HCT116 (cell line): Measurements from ENCODE around the gene SGF29. TPM values are rescaled to one million over a fixed set of nuclear protein-coding genes. Genes with fewer than 3 reads are reported as not detected.

Source experiments
- ATAC-seq: fragments of 200-7000 bp; cut with Tn5 transposase; 2 replicates; pipeline ENCODE4 v1.9.1; 2020; ENCODE audit warnings: mild to moderate bottlenecking, moderate library complexity
- BruUV-seq: library from RNA; stranded (reverse); fragments of 400-500 nt; replicated peaks from 2 replicates; lab custom pipeline; 2021; lab: Mats Ljungman, UMichigan
- CTCF ChIA-PET: fragments of 300-600 bp; sonication (Branson Sonifier 250); formaldehyde crosslinking; loops from one replicate; lab custom pipeline; 2021; ENCODE audit warnings: antibody characterized with exemption; lab: Charles Lee
- POLR2A ChIA-PET: fragments of 300-600, 350-600 bp; sonication (Branson Sonifier 250); formaldehyde crosslinking; loops from one replicate; lab custom pipeline; 2021; ENCODE audit warnings: antibody characterized with exemption; lab: Charles Lee
- RAD21 ChIA-PET, 2 experiments: fragments of 300-600 bp; sonication (Branson Sonifier 250); formaldehyde crosslinking; loops; one replicate each; lab custom pipeline; 2023; ENCODE audit warnings: low total read pairs in 2 of 2; ENCODE audit not compliant: uncharacterized antibody in 2 of 2, unreplicated experiment in 2 of 2, low non-redundant PET in 1 of 2; lab: Charles Lee
- DNase-seq: peaks from one replicate; pipeline ENCODE4 v3.0.0-alpha.2; 2010; ENCODE audit warnings: low read depth, low spot score
- H2AFZ ChIP-seq: fragments of 200-600 bp; shearing (Covaris generic), sonication (generic); 2 replicates; pipeline ENCODE4 v1.6.1; 2017; ENCODE audit warnings: low read depth, mixed run types, mixed read lengths, antibody characterized with exemption, low read length; ENCODE audit not compliant: poor library complexity, severe bottlenecking
- H3K27ac ChIP-seq: 2 replicates; pipeline ENCODE4 v1.5.1; 2012; ENCODE audit warnings: low read depth, low read length
- H3K27me3 ChIP-seq: fragments of 200-600 bp; sonication (generic); 2 replicates; pipeline ENCODE4 v1.6.1; 2016; ENCODE audit warnings: mixed run types, low read length, mixed read lengths; ENCODE audit not compliant: insufficient read depth
- H3K36me3 ChIP-seq, 2 experiments: fragments of 200-500 bp in 1 of 2; fragments of 200-600 bp in 1 of 2; sonication (Bioruptor generic) in 1 of 2; sonication (generic) in 1 of 2; 2 replicates each; pipeline versions ENCODE4 v1.5.1 to v1.6.1; 2014 to 2016; ENCODE audit warnings: low read length in 2 of 2, inconsistent platforms in 1 of 2, mixed read lengths in 1 of 2, mixed run types in 1 of 2; ENCODE audit not compliant: insufficient read depth in 2 of 2, control insufficient read depth in 1 of 2
- H3K4me1 ChIP-seq, 2 experiments: fragments of 200-600 bp in 1 of 2; sonication (generic) in 1 of 2; 2 replicates each; pipeline versions ENCODE4 v1.5.1 to v1.6.1; 2012 to 2017; ENCODE audit warnings: low read length in 2 of 2, inconsistent platforms in 1 of 2, mild to moderate bottlenecking in 1 of 2, mixed read lengths in 1 of 2, mixed run types in 1 of 2, moderate library complexity in 1 of 2; ENCODE audit not compliant: insufficient read depth in 2 of 2, control insufficient read depth in 1 of 2
- H3K4me2 ChIP-seq: fragments of 200-600 bp; sonication (generic); 2 replicates; pipeline ENCODE4 v1.6.1; 2017; ENCODE audit warnings: mixed run types, low read length, mixed read lengths
- H3K4me3 ChIP-seq, 2 experiments: fragments of 200-600 bp in 1 of 2; sonication (generic) in 1 of 2; replicated peaks in 1 of 2; 2 replicates each; pipeline ENCODE4 v1.5.1; 2011 to 2016; ENCODE audit warnings: low read length in 2 of 2, control low read depth in 1 of 2, low read depth in 1 of 2, mild to moderate bottlenecking in 1 of 2, mixed read lengths in 1 of 2, mixed run types in 1 of 2
- H3K79me2 ChIP-seq: fragments of 200-600 bp; sonication (generic); 2 replicates; pipeline ENCODE4 v1.6.1; 2017; ENCODE audit warnings: mild to moderate bottlenecking, mixed run types, low read length, moderate library complexity, mixed read lengths; ENCODE audit not compliant: insufficient read depth
- H3K9ac ChIP-seq: fragments of 200-600 bp; sonication (generic); 2 replicates; pipeline ENCODE4 v1.6.1; 2016; ENCODE audit warnings: low read length, mixed read lengths
- H3K9me2 ChIP-seq: fragments of 200-600 bp; sonication (generic), shearing (Covaris generic); 2 replicates; pipeline ENCODE4 v1.6.1; 2017; ENCODE audit warnings: mixed run types, mild to moderate bottlenecking, moderate library complexity; ENCODE audit not compliant: insufficient read depth
- H3K9me3 ChIP-seq, 2 experiments: fragments of 200-500 bp in 1 of 2; fragments of 200-600 bp in 1 of 2; sonication (Bioruptor generic) in 1 of 2; sonication (generic) in 1 of 2; 2 replicates each; pipeline ENCODE4 v1.6.1; 2014 to 2017; ENCODE audit warnings: low read length in 2 of 2, mixed read lengths in 2 of 2, inconsistent platforms in 1 of 2, low read depth in 1 of 2, mild to moderate bottlenecking in 1 of 2, mixed run types in 1 of 2, moderate library complexity in 1 of 2; ENCODE audit not compliant: control insufficient read depth in 1 of 2, insufficient read depth in 1 of 2
- H4K20me1 ChIP-seq: fragments of 200-600 bp; sonication (generic), shearing (Covaris generic); 2 replicates; pipeline ENCODE4 v1.6.1; 2017; ENCODE audit warnings: mixed run types, mild to moderate bottlenecking, moderate library complexity; ENCODE audit not compliant: insufficient read depth
- ELF1 ChIP-seq: IDR thresholded peaks from 2 replicates; pipeline ENCODE4 v1.6.1; 2012; ENCODE audit warnings: low read depth, borderline replicate concordance
- POLR2AphosphoS5 ChIP-seq: IDR thresholded peaks from 2 replicates; pipeline ENCODE4 v1.6.1; 2011; ENCODE audit warnings: mild to moderate bottlenecking, low read depth, low read length, moderate library complexity
- RAD21 ChIP-seq: IDR thresholded peaks from 2 replicates; pipeline ENCODE4 v1.6.1; 2012; ENCODE audit warnings: low read depth, mild to moderate bottlenecking
- SRF ChIP-seq: IDR thresholded peaks from 2 replicates; pipeline ENCODE4 v1.6.1; 2012; ENCODE audit warnings: low read depth
- intact Hi-C: fragments of 100-400 bp; cut with micrococcal nuclease; formaldehyde crosslinking; loops from 2 replicates; pipeline ENCODE4 v1.10.0; 2022
- total RNA-seq: library from RNA; stranded (reverse); gene quantifications from one replicate; pipeline ENCODE4 v1.2.1, GENCODE V29; 2021; ENCODE audit not compliant: unreplicated experiment

The SGF29 gene
- total RNA-seq, 1 experiment from 2014 or later, result 19.7 TPM

DNA sequence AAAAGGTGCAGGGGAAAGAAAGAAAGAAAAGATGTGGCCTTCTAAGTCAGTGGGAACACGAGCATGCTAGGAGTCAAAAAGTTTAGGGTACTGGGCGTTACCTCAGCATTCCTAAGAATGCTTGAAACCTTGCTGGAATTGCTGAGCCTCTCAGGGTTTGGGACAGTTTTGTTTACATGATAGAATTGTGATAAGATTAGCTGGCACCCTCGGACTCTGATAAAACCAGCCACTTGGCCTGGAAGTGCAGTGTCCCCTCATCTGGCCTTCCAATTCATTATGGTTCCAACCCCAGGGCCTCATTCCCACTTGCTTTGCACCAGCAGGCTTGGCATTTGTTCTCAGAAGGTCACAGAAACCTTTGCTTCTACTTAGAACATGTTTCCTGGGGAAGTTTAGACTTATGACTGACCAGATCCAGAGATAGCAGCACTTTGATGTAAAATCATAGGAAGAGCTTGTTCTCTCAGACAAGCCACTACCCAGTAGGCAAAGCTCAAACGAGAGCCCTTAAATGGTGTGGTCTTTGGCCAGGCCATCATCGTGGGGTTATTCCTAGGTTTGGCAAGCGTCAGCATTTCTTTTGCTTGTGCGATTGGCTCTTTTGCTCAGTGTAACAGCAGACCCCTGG is 8.0 kb downstream of the SGF29 start:
- H3K4me2 ChIP-seq, result no peak overlapping the region
- ChIA-PET RAD21 (no interaction called here), POLR2A (no interaction called here), CTCF (no interaction called here)
- H3K9me3 ChIP-seq, result peaks cover 0 to 1% of the 10 kb centered on the region in 2 experiments; a peak in 1 of 4 replicates
- H3K27ac ChIP-seq, result no peak overlapping the region
- H3K9ac ChIP-seq, result no peak overlapping the region
- BruUV-seq, result no TSS peak
- no peaks in the 10 kb centered on the region for H3K79me2 ChIP-seq
- H3K27me3 ChIP-seq, result no peaks in the 10 kb centered on the region
- no peak for DNase-seq
- H4K20me1 ChIP-seq, result no peaks in the 10 kb centered on the region
- intact Hi-C loops, result no loop called here
- no peak overlapping the region for H3K4me3 ChIP-seq
- H3K36me3 ChIP-seq, result no peaks in the 10 kb centered on the region; a peak in 1 of 4 replicates
- H3K9me2 ChIP-seq, result no peaks in the 10 kb centered on the region
- H3K4me1 ChIP-seq, result no peaks in the 10 kb centered on the region
- TF ChIP-seq POLR2AphosphoS5 (no peak), SRF (no peak), ELF1 (no peak)
- ATAC-seq, result no peak
- no peak overlapping the region for H2AFZ ChIP-seq

DNA sequence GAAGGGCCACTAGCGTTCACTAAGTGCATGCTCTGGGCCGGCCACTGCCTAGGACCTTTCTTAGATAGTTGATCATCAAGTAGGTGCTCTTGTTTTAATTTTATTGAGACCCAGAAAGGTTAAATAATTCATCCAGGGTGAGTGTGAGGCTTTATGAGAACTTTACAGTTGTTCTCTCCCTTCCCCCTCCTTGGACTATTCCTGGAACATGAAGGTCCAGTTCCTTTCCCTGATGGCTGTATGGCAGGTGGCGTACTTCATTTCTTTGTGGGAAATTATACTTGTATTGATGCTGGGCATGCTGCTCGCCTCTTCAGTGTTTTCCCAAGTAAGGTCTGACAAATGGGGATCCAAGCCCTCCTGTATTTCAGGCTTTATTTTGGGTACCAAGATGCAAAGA is 8.5 kb downstream of the SGF29 start:
- BruUV-seq, result no TSS peak
- DNase-seq, result no peak
- Histone ChIP-seq H3K79me2 (no peaks in the 10 kb centered on the region), H3K9me3 (peaks cover 2 to 4% of the 10 kb centered on the region in 2 experiments; a peak in 2 of 4 replicates), H3K4me2 (no peak overlapping the region), H3K27ac (no peak overlapping the region), H3K4me3 (no peak overlapping the region), H3K9ac (no peak overlapping the region), H3K36me3 (no peaks in the 10 kb centered on the region; a peak in 1 of 4 replicates), H4K20me1 (no peaks in the 10 kb centered on the region), H3K9me2 (no peaks in the 10 kb centered on the region), H3K27me3 (no peaks in the 10 kb centered on the region), H2AFZ (no peak overlapping the region), H3K4me1 (no peaks in the 10 kb centered on the region)
- CTCF ChIA-PET, result no interaction called here
- POLR2A ChIA-PET, result no interaction called here
- no peak for TF ChIP-seq RAD21
- RAD21 ChIA-PET, result no interaction called here
- ATAC-seq, result no peak
- intact Hi-C loops, result no loop called here
